NCI-H345 treated with DMSO at 0.1 percent for 48 hours (cell line): ENCODE measurements around the gene ZNF627.
A peak's percentile ranks its signal among the peaks of the same experiment; 100 is the strongest.
"Not testable (repeated sequence)": the region's sequence is repeated elsewhere in the genome, so short reads cannot be mapped to it uniquely, and the experiment has no call there.

Experiments used
- DNase-seq: peaks from one replicate; lab custom pipeline; 2025; ENCODE audit not compliant: unreplicated experiment; lab: John Stamatoyannopoulos, UW

ZNF627 gene

DNA sequence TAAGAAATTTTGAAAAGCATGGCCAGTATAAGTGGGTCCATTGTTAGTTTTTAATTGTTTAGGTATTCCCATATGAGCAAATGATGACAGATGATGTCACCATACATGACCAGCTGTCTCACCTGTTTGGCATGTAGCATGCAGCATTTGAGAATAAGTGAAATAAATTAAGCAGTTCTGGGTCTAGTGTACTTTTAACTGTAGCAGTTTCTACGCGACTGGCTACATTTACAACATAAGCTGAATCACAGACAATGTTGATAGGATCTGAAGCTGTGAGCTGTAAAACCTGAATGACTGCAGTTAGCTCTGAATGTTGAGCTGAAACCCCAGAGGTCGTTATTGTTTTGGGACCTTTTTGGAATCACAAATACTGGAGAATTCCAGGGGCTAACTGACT is 25.1 kb downstream of the ZNF627 start:
- DNase-seq: not testable (repeated sequence)

DNA sequence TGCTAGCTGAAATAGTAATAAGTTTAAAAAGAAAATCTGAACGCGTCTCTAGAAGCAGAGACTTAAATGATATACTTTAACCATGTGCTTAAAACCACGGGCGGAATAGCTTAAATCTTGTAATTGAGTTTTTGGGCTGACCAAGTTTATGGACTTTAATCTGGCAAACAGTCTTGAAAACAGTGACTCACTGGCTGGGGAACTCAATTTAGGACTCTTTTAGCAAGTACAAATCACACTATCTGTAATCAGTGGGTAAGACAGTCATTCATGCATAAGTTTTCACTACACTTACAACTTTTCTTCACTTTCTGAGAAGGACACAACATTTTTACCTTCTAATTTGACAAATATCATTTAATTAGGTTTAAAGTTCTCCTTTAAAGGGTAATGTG is 26.8 kb downstream of the ZNF627 start:
- DNase-seq: no peak

DNA sequence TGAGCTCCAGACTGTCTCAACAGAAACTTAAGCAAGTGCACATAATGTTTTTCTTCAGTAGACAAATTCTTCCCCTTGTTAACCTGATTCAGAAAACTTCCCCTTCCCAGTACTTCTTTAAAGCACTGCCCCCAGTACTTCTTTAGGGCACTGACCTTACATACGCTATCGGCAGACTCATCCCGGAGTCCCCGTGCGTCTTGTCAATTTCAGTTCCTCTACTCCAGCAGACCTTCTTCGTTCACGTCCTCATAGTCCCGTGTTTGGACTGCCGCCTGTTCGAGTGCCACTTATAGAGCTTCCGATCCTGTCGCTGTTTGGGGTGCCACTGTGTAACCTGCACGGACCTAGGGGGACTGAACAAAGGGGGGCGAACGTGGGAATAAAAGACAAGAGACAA is 29.0 kb downstream of the ZNF627 start:
- no peak for DNase-seq

DNA sequence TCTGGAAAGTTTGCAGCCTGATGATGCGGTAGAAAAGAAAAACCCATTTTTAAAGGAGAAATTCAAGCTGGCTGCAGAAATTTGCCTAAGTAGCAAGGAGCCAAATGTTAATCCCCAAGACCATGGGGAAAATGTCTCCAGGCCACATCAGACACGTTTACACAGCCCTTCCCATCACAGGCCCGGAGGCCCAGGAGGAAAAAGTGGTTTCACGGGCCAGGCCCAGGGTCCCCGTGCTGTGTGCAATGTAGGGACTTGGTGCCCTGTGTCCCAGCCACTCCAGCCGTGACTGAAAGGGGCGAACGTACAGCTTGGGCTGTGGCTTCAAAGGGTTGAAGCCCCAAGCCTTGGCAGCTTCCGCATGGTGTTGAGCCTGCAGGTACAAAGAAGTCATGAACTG is 35.9 kb downstream of the ZNF627 start:
- DNase-seq: no peak

DNA sequence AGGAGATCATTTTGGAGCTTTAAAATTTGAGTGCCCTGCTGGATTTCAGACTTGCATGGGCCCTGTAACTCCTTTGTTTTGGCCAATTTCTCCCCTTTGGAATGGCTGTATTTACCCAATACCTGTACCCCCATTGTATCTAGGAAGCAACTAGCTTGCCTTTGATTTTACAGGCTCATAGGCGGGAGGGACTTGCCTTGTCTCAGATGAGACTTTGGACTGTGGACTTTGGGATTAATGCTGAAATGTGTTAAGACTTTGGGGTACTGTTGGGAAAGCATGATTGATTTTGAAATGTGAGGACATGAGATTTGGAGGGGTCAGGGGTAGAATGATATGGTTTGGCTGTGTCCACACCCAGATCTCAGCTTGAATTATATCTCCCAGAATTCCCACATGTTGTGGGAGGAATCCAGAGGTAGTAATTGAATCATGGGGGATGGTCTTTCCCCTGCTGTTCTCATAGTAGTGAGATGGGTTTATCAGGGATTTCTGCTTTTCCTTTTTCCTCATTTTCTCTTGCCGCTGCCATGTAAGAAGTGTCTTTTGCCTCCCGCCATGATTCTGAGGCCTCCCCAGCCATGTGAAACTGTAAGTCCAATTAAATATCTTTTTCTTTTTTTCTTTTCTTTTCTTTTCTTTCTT is 36.9 kb downstream of the ZNF627 start:
- not testable (repeated sequence) for DNase-seq

DNA sequence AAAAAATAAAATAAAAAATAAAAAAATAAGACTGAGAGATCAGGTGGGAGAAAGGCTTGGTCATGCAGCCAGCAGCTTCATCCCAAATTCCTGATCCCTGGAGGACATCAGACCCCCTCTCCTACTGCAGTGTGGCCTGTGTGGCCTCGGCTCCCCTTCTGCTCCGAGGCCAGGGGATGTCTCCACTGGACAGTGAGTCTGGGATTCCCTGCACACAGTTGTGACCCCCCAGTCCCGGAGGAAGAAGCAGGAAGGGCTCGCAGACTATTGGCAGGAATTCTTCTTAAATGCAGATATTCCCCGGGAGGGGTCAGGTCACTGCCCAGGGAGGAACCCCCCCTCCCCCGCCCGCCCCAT is 41.9 kb downstream of the ZNF627 start:
- no peak for DNase-seq

DNA sequence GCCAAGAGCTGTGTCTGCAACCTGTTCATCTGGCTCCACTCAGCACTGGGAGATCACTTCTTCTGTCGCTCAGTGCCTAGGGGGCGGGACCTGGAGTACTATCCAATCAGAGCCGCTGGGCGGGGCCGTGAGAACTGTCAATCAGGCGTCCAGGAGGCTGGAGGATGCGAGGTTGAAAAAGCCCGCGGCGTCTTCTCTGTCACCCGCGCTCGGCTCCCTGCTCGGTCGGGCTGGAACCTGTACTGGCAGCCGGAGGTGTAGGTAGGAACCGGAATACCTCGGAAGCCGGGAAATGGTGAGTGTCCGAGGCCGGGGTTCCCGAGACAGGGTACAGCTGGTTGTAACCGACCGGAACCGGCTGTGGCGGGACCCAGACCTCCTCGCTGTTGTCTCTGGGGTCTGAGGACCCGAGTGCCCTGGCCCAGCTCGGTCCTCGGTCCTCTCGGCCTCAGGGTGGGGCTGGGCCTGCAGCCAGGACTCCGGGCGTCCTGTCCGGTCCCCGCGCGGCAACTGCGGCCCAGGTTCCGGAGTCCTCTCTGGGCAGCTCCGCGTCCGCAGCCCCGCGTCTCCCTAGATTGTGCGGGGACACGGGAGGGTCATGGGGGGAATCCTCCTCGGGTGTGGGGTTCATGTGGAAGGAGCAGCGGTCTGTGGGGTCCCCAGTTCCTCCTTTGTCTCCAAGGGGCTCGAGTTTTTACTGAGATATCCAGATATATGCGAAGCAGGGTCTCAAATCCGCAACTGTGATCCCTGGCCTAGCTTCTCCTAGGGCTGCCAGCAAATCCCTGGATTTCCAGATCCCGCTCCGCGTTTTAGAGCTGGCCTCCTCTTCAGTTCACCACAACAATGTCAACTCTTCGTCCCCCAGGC is 42.6 kb downstream of the ZNF627 start:
- DNase-seq: peak; percentile 50

DNA sequence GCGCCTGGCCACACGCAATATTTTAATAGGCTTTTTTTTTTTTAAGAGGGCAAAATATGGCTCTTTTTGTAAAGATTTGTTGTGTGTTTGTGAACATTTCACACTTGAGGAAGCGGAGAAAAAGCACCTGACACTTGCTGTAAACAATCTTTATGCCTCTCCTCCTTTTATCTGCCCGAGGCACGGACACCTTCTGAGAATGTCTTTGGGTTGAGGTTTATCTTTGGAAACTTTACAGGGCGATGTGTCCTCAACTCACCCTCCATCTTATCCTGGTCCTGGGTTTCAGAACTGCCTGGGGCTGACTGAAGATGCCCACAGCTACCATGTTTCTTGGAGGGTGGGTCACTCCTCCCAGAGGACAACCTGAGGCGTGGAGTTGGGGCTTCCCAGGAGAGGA is 44.0 kb downstream of the ZNF627 start:
- no peak for DNase-seq

DNA sequence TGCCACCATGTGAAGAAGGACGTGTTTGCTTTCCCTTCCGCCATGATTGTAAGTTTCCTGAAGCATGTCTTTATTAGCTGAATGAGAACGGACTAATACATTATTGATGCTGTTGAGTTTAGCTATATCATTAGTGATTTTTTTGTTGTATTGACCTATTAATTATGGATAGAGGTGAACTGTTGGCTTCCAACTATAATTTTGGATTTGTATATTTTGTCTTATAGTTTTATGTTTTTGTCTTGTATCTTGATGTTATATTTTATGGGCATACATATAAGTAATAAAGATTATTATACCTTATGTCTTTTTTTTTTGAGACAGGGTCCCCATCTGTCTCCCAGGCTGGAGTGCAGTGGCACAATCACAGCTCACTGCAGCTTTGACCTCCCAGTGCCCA is 45.6 kb downstream of the ZNF627 start:
- DNase-seq: no peak

DNA sequence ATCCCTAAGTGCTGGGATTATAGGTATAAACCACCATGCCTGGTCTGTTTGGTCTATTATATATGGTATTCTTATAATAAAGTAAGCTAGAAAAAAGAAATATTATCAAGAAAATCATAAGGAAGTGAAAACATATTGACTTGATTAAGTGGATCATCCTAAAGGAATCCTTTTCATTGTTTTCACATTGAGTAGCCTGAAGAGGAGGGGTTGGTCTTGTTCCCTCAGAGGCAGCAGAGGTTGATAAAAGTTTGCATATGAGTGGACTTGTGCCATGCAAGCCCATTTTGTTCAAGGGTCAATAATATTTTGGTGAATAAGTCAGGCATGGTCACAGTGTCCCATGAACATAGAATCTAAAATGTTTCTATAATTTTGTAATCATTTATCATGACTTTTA is 52.7 kb downstream of the ZNF627 start:
- DNase-seq: no peak

DNA sequence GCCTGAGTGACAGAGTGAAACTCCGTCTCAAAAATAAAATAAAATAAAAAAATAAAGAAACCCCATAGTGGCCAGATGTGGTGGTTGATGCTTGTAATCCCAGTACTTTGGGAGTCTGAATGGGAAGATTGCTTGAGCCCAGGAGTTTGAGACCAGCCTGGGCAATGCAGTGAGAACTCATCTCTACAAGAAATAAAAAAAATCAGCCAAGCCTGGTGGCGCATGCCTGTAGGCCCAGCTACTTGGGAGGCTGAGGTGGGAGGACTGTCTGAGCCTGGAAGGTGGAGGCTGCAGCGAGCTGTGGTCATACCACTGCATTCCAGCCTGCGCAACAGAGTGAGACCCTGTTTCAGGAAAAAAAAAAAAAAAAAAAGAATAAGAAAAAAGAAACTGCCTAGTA is 53.8 kb downstream of the ZNF627 start:
- DNase-seq: no peak

DNA sequence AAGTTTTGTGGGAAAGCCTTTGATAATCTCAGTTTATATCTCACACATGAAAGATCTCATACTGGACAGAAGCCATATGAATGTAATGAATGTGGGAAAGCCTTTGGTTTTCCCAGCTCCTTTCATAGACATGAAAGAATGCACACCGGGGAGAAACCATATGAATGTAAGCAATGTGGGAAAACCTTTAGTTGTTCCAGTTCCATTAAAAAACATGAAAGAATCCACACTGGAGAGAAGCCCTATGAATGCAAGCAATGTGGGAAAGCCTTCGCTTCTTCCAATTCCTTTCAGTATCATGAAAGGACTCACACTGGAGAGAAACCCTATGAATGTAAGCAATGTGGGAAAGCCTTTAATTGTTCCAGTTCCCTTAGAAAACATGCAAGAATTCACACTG is 54.8 kb downstream of the ZNF627 start:
- no peak for DNase-seq

DNA sequence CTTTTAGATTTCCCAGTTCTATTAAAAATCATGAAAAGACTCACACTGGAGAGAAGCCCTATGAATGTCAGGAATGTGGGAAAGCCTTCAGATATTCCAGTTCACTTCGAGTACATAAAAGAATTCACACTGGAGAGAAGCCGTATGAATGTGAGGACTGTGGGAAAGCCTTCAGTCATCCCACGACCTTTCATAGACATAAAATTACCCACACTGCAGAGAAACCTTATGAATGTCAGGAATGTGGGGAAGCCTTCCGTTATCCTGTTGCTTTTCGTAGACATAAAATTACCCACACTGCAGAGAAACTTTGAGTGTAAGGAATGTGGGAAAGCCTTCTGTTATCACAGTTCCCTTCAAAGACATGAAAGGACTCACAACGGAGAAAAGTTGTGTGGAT is 55.2 kb downstream of the ZNF627 start:
- no peak for DNase-seq

DNA sequence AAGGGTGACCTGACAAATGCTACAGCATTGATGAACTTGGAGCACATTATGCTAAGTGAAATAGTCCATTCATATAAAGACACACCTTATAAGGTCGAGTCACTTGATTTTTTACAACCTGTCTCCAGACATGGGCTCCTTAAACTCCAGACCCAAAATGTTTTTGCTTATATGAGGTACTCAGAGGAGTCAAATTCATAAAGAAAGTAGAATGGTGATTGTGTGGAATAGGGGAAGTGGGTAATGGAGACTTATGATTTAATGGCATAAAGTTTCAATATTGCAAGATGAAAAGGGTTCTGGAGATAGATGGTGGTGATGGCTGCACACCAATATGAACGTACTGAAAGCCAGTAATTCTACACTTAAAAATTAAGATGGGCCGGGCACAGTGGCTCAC is 59.3 kb downstream of the ZNF627 start:
- DNase-seq: no peak

DNA sequence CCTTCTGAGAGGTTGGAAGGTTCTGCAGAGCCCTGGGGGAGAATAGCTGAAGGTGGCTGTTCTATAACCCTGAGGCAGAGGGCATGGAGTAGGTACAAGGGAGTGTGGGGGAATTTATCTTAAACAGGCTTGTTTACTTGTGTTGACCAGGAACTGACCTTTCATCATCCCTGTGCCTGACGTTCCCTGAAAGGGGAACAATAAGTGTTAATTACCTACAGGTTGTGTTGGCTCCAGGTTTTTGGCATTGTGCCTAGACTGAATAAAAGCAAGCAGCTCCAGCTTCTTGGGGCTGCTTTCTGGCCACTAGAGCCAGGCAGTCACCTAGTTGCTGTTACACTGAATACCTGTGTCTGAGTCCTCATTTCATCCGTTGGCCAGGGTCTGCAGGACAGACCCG is 60.0 kb downstream of the ZNF627 start:
- DNase-seq: no peak

DNA sequence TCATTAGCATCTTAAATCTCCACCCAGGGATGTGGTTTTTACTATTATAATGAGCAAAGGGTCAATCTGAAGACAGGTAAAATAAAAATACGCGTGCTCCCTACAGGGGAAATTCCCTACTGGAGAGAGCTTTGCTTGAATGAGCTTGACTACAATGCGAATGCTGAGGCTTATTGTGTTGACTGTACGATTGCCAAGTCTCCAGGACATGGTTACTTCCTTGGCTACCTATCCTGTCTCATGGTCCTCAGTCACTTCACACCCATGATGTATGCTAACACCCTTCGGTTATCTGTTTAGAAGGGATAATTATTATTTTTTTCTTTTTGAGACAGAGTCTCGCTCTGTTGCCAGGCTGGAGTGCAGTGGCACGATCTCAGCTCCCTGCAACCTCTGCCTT is 61.7 kb downstream of the ZNF627 start:
- DNase-seq: no peak

DNA sequence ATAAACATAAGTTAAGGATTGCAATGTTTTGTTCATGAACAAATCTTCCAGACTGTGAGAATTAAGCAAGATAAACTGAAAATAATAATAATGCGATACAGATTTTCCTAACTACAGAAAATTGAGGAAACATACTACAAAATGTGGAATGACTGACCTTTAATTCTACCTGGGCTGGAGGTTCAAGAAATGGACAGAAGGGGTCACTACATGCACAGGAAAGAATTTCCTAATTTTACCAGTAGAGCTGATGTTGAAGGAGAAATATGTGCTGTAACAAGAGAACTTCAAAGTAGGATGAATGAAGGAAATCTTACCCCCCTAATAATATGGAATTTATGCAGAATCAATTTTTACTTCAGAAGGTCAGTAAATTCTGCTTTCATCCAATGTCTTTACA is 62.3 kb downstream of the ZNF627 start:
- DNase-seq: no peak

DNA sequence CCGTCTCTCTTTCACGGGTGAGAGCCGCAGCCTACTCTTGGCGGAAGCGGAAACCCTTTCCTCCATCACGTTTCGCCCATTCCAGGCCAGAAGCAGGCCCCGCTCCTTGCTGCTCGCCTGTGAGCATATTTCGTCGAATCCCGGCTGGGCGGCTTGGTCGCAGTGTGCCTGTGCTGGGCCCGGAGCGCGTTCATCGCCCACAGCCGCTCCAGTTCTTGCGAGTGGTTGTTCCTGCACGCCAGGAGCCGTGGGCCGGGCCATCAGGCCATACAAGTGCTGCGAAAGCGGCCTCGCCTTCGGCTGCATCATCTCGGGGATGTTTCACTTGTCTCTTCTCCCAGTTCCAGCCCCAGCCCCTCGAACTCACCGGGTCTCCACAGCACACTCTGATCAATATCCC is 65.0 kb downstream of the ZNF627 start:
- no peak for DNase-seq

DNA sequence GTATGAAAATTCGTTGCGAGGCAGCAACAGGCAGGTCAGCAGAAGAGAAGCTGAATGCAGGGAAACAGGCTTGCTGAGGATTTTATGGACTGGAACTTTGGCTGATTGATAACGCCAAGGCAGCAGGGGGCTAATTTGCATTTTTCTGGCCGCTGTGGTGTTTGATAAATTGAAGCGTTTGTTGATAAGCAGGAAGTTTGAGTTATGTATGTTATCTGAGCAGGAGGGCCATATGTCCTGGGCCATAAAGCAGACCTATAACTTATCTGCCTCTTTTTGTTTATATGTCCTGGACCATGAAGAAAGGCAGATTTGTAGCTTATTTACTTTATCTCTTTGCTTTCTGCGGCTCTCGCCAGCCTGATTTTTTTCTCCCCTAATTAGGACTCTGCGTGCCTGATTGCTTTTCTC is 65.9 kb downstream of the ZNF627 start:
- DNase-seq: no peak
